H1 (cell line): ENCODE measurements around the gene POLN. TPM values are rescaled to one million over a fixed set of nuclear protein-coding genes. Genes with fewer than 3 reads are reported as not detected.

ENCODE experiments used
- CTCF ChIA-PET: fragments of 300-600 bp; sonication (Branson Sonifier 250); formaldehyde crosslinking; loops from one replicate; lab custom pipeline; 2021; ENCODE audit not compliant: partially characterized antibody; lab: Charles Lee
- POLR2A ChIA-PET: fragments of 300-600 bp; sonication (Branson Sonifier 250); formaldehyde crosslinking; loops from one replicate; lab custom pipeline; 2021; ENCODE audit warnings: inconsistent platforms; ENCODE audit not compliant: partially characterized antibody; lab: Charles Lee
- DNase-seq, 2 experiments: peaks; one replicate each; pipeline versions ENCODE4 v3.0.0 to v3.0.0-alpha.2; 2010 to 2022; ENCODE audit warnings: low spot score in 2 of 2, low read depth in 1 of 2, mixed read lengths in 1 of 2
- FAIRE-seq: peaks from 2 replicates; lab custom pipeline; 2011; peaks lifted over from hg19 to GRCh38; lab: Jason Lieb, UNC
- H2AFZ ChIP-seq: 2 replicates; pipeline ENCODE4 v1.8.1; 2012; ENCODE audit warnings: low read length, inconsistent platforms
- H2AK5ac ChIP-seq: 2 replicates; pipeline ENCODE4 v1.6.1; 2013; ENCODE audit warnings: low read depth, low read length
- H2BK120ac ChIP-seq: replicated peaks from 2 replicates; pipeline ENCODE3; 2013; ENCODE audit warnings: low read depth, low read length, inconsistent platforms
- H2BK12ac ChIP-seq: 2 replicates; pipeline ENCODE4 v1.6.1; 2013; ENCODE audit warnings: low read depth, low read length
- H2BK15ac ChIP-seq: 2 replicates; pipeline ENCODE4 v1.6.1; 2013; ENCODE audit warnings: low read length
- H2BK20ac ChIP-seq: 2 replicates; pipeline ENCODE4 v1.6.1; 2013; ENCODE audit warnings: low read length
- H2BK5ac ChIP-seq: 2 replicates; pipeline ENCODE4 v1.6.1; 2013; ENCODE audit warnings: low read depth, low read length
- H3K14ac ChIP-seq: 2 replicates; pipeline ENCODE4 v1.6.1; 2013; ENCODE audit warnings: inconsistent platforms; ENCODE audit not compliant: insufficient read length
- H3K18ac ChIP-seq: 2 replicates; pipeline ENCODE4 v1.6.1; 2013; ENCODE audit warnings: low read length; ENCODE audit errors: extremely low read depth
- H3K23ac ChIP-seq: 2 replicates; pipeline ENCODE4 v1.6.1; 2013; ENCODE audit warnings: inconsistent platforms; ENCODE audit not compliant: insufficient read length
- H3K23me2 ChIP-seq: 2 replicates; pipeline ENCODE4 v1.6.1; 2013; ENCODE audit warnings: low read depth, low read length
- H3K27ac ChIP-seq: 2 replicates; pipeline ENCODE4 v1.6.1; 2011; ENCODE audit warnings: low read depth, low read length, inconsistent platforms
- H3K27me3 ChIP-seq, 4 experiments: replicated peaks in 1 of 4; 1 replicate in 1 of 4; 2 replicates in 3 of 4; pipeline versions ENCODE4 v1.6.1 to v1.8.1; 2011 to 2013; ENCODE audit warnings: low read length in 3 of 4, mild to moderate bottlenecking in 3 of 4, inconsistent platforms in 2 of 4, mixed read lengths in 2 of 4, moderate library complexity in 1 of 4; ENCODE audit not compliant: control insufficient read depth in 3 of 4, insufficient read depth in 3 of 4; ENCODE audit errors: extremely low read depth in 1 of 4
- H3K36me3 ChIP-seq, 4 experiments: 2 replicates each; pipeline versions ENCODE4 v1.6.1 to v1.8.1; 2011 to 2013; ENCODE audit warnings: mild to moderate bottlenecking in 4 of 4, low read length in 3 of 4, moderate library complexity in 2 of 4, control low read depth in 1 of 4, inconsistent platforms in 1 of 4; ENCODE audit not compliant: insufficient read depth in 4 of 4, control insufficient read depth in 2 of 4
- H3K4ac ChIP-seq: replicated peaks from 2 replicates; pipeline ENCODE3; 2013; ENCODE audit warnings: low read length, low read depth, mixed read lengths, inconsistent platforms; ENCODE audit not compliant: insufficient read length
- H3K4me1 ChIP-seq, 4 experiments: replicated peaks in 1 of 4; 1 replicate in 1 of 4; 2 replicates in 3 of 4; pipeline versions ENCODE4 v1.6.1 to v1.8.1; 2011 to 2013; ENCODE audit warnings: low read length in 3 of 4, inconsistent platforms in 2 of 4, mixed read lengths in 1 of 4; ENCODE audit not compliant: insufficient read depth in 4 of 4, control insufficient read depth in 3 of 4
- H3K4me2 ChIP-seq, 2 experiments: 2 replicates each; pipeline versions ENCODE4 v1.6.1 to v1.8.1; 2011 to 2013; ENCODE audit warnings: low read depth in 2 of 2, low read length in 2 of 2, control low read depth in 1 of 2, inconsistent platforms in 1 of 2, mild to moderate bottlenecking in 1 of 2; ENCODE audit not compliant: insufficient read depth in 1 of 2
- H3K4me3 ChIP-seq, 4 experiments: fragments of 200-600, 300-600 bp in 1 of 4; sonication (generic), shearing (Covaris generic), sonication (Bioruptor Twin) in 1 of 4; 2 replicates each; pipeline versions ENCODE4 v1.5.1 to v1.8.1; 2011 to 2016; ENCODE audit warnings: low read length in 4 of 4, low read depth in 3 of 4, control low read depth in 2 of 4, inconsistent platforms in 2 of 4, mild to moderate bottlenecking in 2 of 4, mixed read lengths in 1 of 4, moderate library complexity in 1 of 4; ENCODE audit not compliant: insufficient read depth in 2 of 4; ENCODE audit errors: extremely low read depth in 1 of 4
- H3K56ac ChIP-seq: replicated peaks from 2 replicates; pipeline ENCODE3; 2013; ENCODE audit warnings: low read depth, mild to moderate bottlenecking, mixed read lengths, low read length, inconsistent platforms; ENCODE audit not compliant: insufficient read length
- H3K79me1 ChIP-seq: 2 replicates; pipeline ENCODE4 v1.6.1; 2013; ENCODE audit warnings: low read depth, low read length, control low read depth
- H3K79me2 ChIP-seq, 2 experiments: 2 replicates each; pipeline versions ENCODE4 v1.6.1 to v1.8.1; 2012 to 2013; ENCODE audit warnings: low read length in 2 of 2, mild to moderate bottlenecking in 2 of 2, inconsistent platforms in 1 of 2; ENCODE audit not compliant: insufficient read depth in 2 of 2, control insufficient read depth in 1 of 2
- H3K9ac ChIP-seq, 4 experiments: replicated peaks in 1 of 4; 1 replicate in 1 of 4; 2 replicates in 3 of 4; pipeline versions ENCODE4 v1.6.1 to v1.8.1; 2011 to 2013; ENCODE audit warnings: low read depth in 3 of 4, low read length in 3 of 4, control low read depth in 2 of 4, mild to moderate bottlenecking in 2 of 4, moderate library complexity in 2 of 4, inconsistent platforms in 1 of 4; ENCODE audit errors: extremely low read depth in 1 of 4
- H3K9me3 ChIP-seq, 2 experiments: 2 replicates each; pipeline versions ENCODE4 v1.6.1 to v1.8.1; 2012 to 2013; ENCODE audit warnings: mild to moderate bottlenecking in 2 of 2, moderate library complexity in 2 of 2, control low read depth in 1 of 2, inconsistent platforms in 1 of 2, low read depth in 1 of 2, low read length in 1 of 2, mixed read lengths in 1 of 2; ENCODE audit not compliant: insufficient read depth in 2 of 2
- H4K20me1 ChIP-seq, 2 experiments: replicated peaks in 1 of 2; 2 replicates each; pipeline versions ENCODE3 to v1.8.1; 2011 to 2013; ENCODE audit warnings: inconsistent platforms in 2 of 2, low read length in 2 of 2, mild to moderate bottlenecking in 1 of 2; ENCODE audit not compliant: insufficient read depth in 2 of 2, control insufficient read depth in 1 of 2
- H4K5ac ChIP-seq: 2 replicates; pipeline ENCODE4 v1.6.1; 2013; ENCODE audit warnings: low read length, low read depth, mixed read lengths, inconsistent platforms; ENCODE audit not compliant: insufficient read length
- H4K8ac ChIP-seq: 2 replicates; pipeline ENCODE4 v1.8.0; 2013; ENCODE audit warnings: mild to moderate bottlenecking, moderate library complexity, low read length, inconsistent platforms; ENCODE audit not compliant: insufficient read depth; ENCODE audit errors: extremely low read depth
- H4K91ac ChIP-seq: replicated peaks from 2 replicates; pipeline ENCODE3; 2013; ENCODE audit warnings: low read length, mixed read lengths, inconsistent platforms; ENCODE audit not compliant: insufficient read length
- BRCA1 ChIP-seq: IDR thresholded peaks from 2 replicates; pipeline ENCODE4 v1.6.1; 2012; ENCODE audit warnings: low read depth, low read length, improper control_type of control experiment
- FOSL1 ChIP-seq: IDR thresholded peaks from 2 replicates; pipeline ENCODE4 v1.6.1; 2011; ENCODE audit warnings: mild to moderate bottlenecking, low read depth, low read length, moderate library complexity; ENCODE audit not compliant: insufficient read depth
- JUND ChIP-seq: IDR thresholded peaks from 2 replicates; pipeline ENCODE4 v1.6.1; 2011; ENCODE audit warnings: mild to moderate bottlenecking, improper control_type of control experiment, low read length
- KDM1A ChIP-seq: fragments of 200-600, 300-600 bp; sonication (generic); IDR thresholded peaks from 2 replicates; pipeline ENCODE4 v1.7.1; 2016; ENCODE audit warnings: mild to moderate bottlenecking, low read length, borderline replicate concordance
- PHF8 ChIP-seq: fragments of 200-600 bp; sonication (generic); conservative IDR thresholded peaks from 2 replicates; pipeline ENCODE4 v1.7.1; 2012; ENCODE audit warnings: low read depth, mild to moderate bottlenecking, inconsistent platforms, low read length, moderate library complexity
- POLR2AphosphoS5 ChIP-seq: IDR thresholded peaks from 2 replicates; pipeline ENCODE4 v1.6.1; 2011; ENCODE audit warnings: low read depth, low read length
- RBBP5 ChIP-seq: IDR thresholded peaks from 2 replicates; pipeline ENCODE4 v1.7.1; 2012; ENCODE audit warnings: low read depth, mild to moderate bottlenecking, inconsistent platforms, low read length, moderate library complexity, borderline replicate concordance
- RNF2 ChIP-seq: fragments of 200-900, 300-1000 bp; sonication (generic); IDR thresholded peaks from 2 replicates; pipeline ENCODE4 v1.7.1; 2016; ENCODE audit warnings: borderline replicate concordance, low read depth, mild to moderate bottlenecking, antibody characterized with exemption, low read length; ENCODE audit not compliant: poor library complexity, severe bottlenecking; ENCODE audit errors: missing control alignments
- SIX5 ChIP-seq: IDR thresholded peaks from 2 replicates; pipeline ENCODE4 v1.6.1; 2011; ENCODE audit warnings: mild to moderate bottlenecking, low read depth, low read length
- SP2 ChIP-seq: IDR thresholded peaks from 2 replicates; pipeline ENCODE4 v1.6.1; 2012; ENCODE audit warnings: mild to moderate bottlenecking, low read length, inconsistent platforms
- SRF ChIP-seq: IDR thresholded peaks from 2 replicates; pipeline ENCODE4 v1.6.1; 2011; ENCODE audit warnings: mild to moderate bottlenecking, low read depth, low read length, moderate library complexity
- SUZ12 ChIP-seq: fragments of 200-600 bp; sonication (generic); IDR thresholded peaks from 2 replicates; pipeline ENCODE4 v1.6.1; 2012; ENCODE audit warnings: mild to moderate bottlenecking, inconsistent platforms, low read length, moderate library complexity, mixed read lengths
- TCF12 ChIP-seq: IDR thresholded peaks from 2 replicates; pipeline ENCODE4 v1.6.1; 2011; ENCODE audit warnings: low read depth, mild to moderate bottlenecking, low read length
- TEAD4 ChIP-seq: IDR thresholded peaks from 2 replicates; pipeline ENCODE4 v1.6.1; 2012; ENCODE audit warnings: low read depth, low read length, inconsistent platforms, mixed read lengths
- WGBS, 2 experiments: shearing (Covaris generic) in 1 of 2; methylation state at CpG; one replicate each; pipeline versions ENCODE4 v1.1.6 to v1.1.7; 2013 to 2015; ENCODE audit warnings: low lambda C conversion rate in 2 of 2, mixed read lengths in 2 of 2, inconsistent platforms in 1 of 2, low coverage in 1 of 2, missing lambda C conversion rate in 1 of 2; ENCODE audit not compliant: insufficient replicate concordance in 2 of 2, insufficient coverage in 1 of 2, insufficient read length in 1 of 2; ENCODE audit errors: extremely low coverage in 1 of 2, missing lambda C conversion rate in 1 of 2; 5-methylcytosine and 5-hydroxymethylcytosine counted together
- polyA plus RNA-seq, 7 experiments: library from polyadenylated mRNA; depleted of rRNA in 3 of 7; stranded (reverse) in 5 of 7; unstranded in 2 of 7; fragments of >200 nt in 5 of 7; fragments of 200-250 nt in 2 of 7; gene quantifications; 1 replicate in 5 of 7; 2 replicates in 1 of 7; 4 replicates in 1 of 7; pipeline versions ENCODE4 v1.2.1 to v1.2.3, GENCODE V29; 2011 to 2013; ENCODE audit warnings: missing spikeins in 2 of 7, mixed read lengths in 2 of 7
- total RNA-seq: library from RNA; stranded (reverse); fragmentation: NEBNext Ultra II Directional; extraction: Animal tissue kit (Norgen Biotek cat#: 25700); gene quantifications from 2 replicates; pipeline ENCODE4 v1.2.1, GENCODE V29; 2021

POLN gene
- total and polyA plus RNA-seq, 2 of the 8 experiments (the other 6 are each of a cell fraction or from before 2014, with no cell fraction given), result 0.98 to 1.5 TPM

GRCh38 chr4:2277956-2278355 is 36.0 kb upstream of the POLN start:
- Histone ChIP-seq H2AK5ac (no peak overlapping the region), H3K36me3 (no peaks in the 10 kb centered on the region), H4K8ac (no peak overlapping the region), H2BK15ac (no peak overlapping the region), H3K79me2 (no peaks in the 10 kb centered on the region), H2BK5ac (no peak overlapping the region), H2AFZ (no peak overlapping the region), H3K4me2 (no peak overlapping the region), H3K18ac (no peak overlapping the region), H3K79me1 (no peaks in the 10 kb centered on the region), H4K91ac (no peak overlapping the region), H2BK20ac (no peak overlapping the region), H3K23ac (no peak overlapping the region), H4K20me1 (no peaks in the 10 kb centered on the region), H3K4ac (no peak overlapping the region), H3K4me3 (no peak overlapping the region), H3K27me3 (no peaks in the 10 kb centered on the region), H2BK120ac (no peak overlapping the region)
- POLR2A ChIA-PET, result no interaction called here
- FAIRE-seq, result no peak
- 94% methylated on average over 9 of the region's 9 CpGs; no CpG with 5 or more reads in 1 of the 2 experiments for WGBS, 2 experiments
- TF ChIP-seq RBBP5 (no peak), RNF2 (no peak), POLR2AphosphoS5 (no peak), BRCA1 (no peak), FOSL1 (no peak), SUZ12 (no peak), KDM1A (no peak), JUND (no peak), SP2 (no peak), TCF12 (no peak), TEAD4 (no peak), SIX5 (no peak), PHF8 (no peak), SRF (no peak)
- TF ChIP-seq, all 59 proteins: peak for 0
- no peak overlapping the region for H3K9ac ChIP-seq
- DNase-seq, result no peak
- H3K56ac ChIP-seq, result no peak overlapping the region
- H3K9me3 ChIP-seq, result no peaks in the 10 kb centered on the region
- H3K4me1 ChIP-seq, result no peaks in the 10 kb centered on the region
- no peak overlapping the region for H4K5ac ChIP-seq
- CTCF ChIA-PET, result no interaction called here
- H3K14ac ChIP-seq, result no peak overlapping the region
- H3K27ac ChIP-seq, result no peak overlapping the region
- no peak overlapping the region for H2BK12ac ChIP-seq
- peaks cover 2% of the 10 kb centered on the region; the same call in 1 of the 2 replicates for H3K23me2 ChIP-seq
